Activated CD4-positive, alpha-beta T cell treated with anti-CD3 and anti-CD28 coated beads, Interleukin-2, amount 50 U/mL, for 48 hours (primary cell): ENCODE data around the gene EEIG2.

Experiments used
- DNase-seq, 2 experiments: peaks; one replicate each; pipeline ENCODE4 v3.0.0-alpha.2; 2020

EEIG2 gene

GRCh38 chr1:108551137-108551862 is 8.6 kb upstream of the EEIG2 start:
- no peak for DNase-seq

- no peak for DNase-seq
Observed at GRCh38 chr1:108553905-108554304, 6.0 kb upstream of the EEIG2 start.

GRCh38 chr1:108554682-108555427 is 5.0 kb upstream of the EEIG2 start:
- DNase-seq = no peak

GRCh38 chr1:108556066-108556465 is 3.8 kb upstream of the EEIG2 start:
- DNase-seq = no peak

- DNase-seq = no peak
Observed at GRCh38 chr1:108556499-108556898, 3.4 kb upstream of the EEIG2 start.

- no peak for DNase-seq
Observed at GRCh38 chr1:108557296-108557695, 2.6 kb upstream of the EEIG2 start.

- peak; percentile 30 to 39 for DNase-seq
Observed at GRCh38 chr1:108560189-108560873, 431 bp downstream of the EEIG2 start.

GRCh38 chr1:108560874-108561459 is 1.1 kb downstream of the EEIG2 start:
- DNase-seq = peak; percentile 47 to 58

- DNase-seq = peak; percentile 82 to 88
Observed at GRCh38 chr1:108561689-108562326, 1.9 kb downstream of the EEIG2 start.

GRCh38 chr1:108563808-108564207 is 3.9 kb downstream of the EEIG2 start:
- no peak for DNase-seq

GRCh38 chr1:108565081-108565480 is 5.2 kb downstream of the EEIG2 start:
- DNase-seq = no peak

- DNase-seq = no peak
Observed at GRCh38 chr1:108565512-108565911, 5.6 kb downstream of the EEIG2 start.

- no peak for DNase-seq
Observed at GRCh38 chr1:108568589-108568988, 8.7 kb downstream of the EEIG2 start.

- no peak for DNase-seq
Observed at GRCh38 chr1:108569097-108569728, 9.3 kb downstream of the EEIG2 start.

- DNase-seq = no peak
Observed at GRCh38 chr1:108570128-108570527, 10.2 kb downstream of the EEIG2 start.

GRCh38 chr1:108570998-108571401 is 11.1 kb downstream of the EEIG2 start:
- DNase-seq = no peak

- DNase-seq = no peak
Observed at GRCh38 chr1:108572182-108572581, 12.3 kb downstream of the EEIG2 start.

GRCh38 chr1:108573183-108573582 is 13.3 kb downstream of the EEIG2 start:
- no peak for DNase-seq

- no peak for DNase-seq
Observed at GRCh38 chr1:108574008-108574407, 14.1 kb downstream of the EEIG2 start.

- no peak for DNase-seq
Observed at GRCh38 chr1:108575375-108575774, 15.5 kb downstream of the EEIG2 start.

GRCh38 chr1:108583757-108584427 is 24.0 kb downstream of the EEIG2 start:
- DNase-seq = no peak

- no peak for DNase-seq
Observed at GRCh38 chr1:108584428-108584856, 24.5 kb downstream of the EEIG2 start.
